Prostate gland (tissue), 2 donors: ENCODE results near the gene CACNA1A.
"Not testable (repeated sequence)": the region's sequence is repeated elsewhere in the genome, so short reads cannot be mapped to it uniquely, and the experiment has no call there.

Source experiments
- POLR2A ChIP-seq: fragments of 450-650 bp; IDR thresholded peaks from one replicate; pipeline ENCODE4 v1.6.1; 2016; ENCODE audit warnings: antibody characterized with exemption, mild to moderate bottlenecking
- POLR2AphosphoS5 ChIP-seq: sonication (generic); formaldehyde crosslinking; IDR thresholded peaks from one replicate; pipeline ENCODE4 v1.6.1; 2017; ENCODE audit warnings: antibody characterized with exemption
- TF ChIP-seq, protein P1 (sequence below), 4 experiments: fragments of 200-600 bp in 2 of 4; fragments of 450-650 bp in 2 of 4; sonication (generic) in 2 of 4; IDR thresholded peaks; 1 replicate in 3 of 4; 2 replicates in 1 of 4; pipeline ENCODE4 v1.5.1; 2016 to 2019; ENCODE audit warnings: antibody characterized with exemption in 4 of 4, mild to moderate bottlenecking in 2 of 4, moderate library complexity in 2 of 4

DNA sequence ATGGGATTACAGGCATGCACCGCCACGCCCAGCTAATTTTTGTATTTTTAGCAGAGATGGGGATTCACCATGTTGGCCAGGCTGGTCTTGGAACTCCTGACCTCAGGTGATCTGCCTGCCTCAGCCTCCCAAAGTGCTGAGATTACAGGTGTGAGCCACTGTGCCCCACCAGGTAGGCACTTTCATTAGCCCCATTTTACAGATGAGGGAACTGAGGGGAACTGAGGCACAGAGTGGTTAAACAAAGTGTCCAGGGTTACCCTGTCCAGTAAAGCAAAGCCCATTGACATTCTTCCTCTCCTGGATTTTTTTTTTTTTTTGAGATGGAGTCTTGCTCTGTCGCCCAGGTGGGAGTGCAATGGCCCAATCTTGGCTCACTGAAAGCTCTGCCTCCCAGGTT lies 340.1 kb downstream of the CACNA1A start:
- TF ChIP-seq, protein P1, sequence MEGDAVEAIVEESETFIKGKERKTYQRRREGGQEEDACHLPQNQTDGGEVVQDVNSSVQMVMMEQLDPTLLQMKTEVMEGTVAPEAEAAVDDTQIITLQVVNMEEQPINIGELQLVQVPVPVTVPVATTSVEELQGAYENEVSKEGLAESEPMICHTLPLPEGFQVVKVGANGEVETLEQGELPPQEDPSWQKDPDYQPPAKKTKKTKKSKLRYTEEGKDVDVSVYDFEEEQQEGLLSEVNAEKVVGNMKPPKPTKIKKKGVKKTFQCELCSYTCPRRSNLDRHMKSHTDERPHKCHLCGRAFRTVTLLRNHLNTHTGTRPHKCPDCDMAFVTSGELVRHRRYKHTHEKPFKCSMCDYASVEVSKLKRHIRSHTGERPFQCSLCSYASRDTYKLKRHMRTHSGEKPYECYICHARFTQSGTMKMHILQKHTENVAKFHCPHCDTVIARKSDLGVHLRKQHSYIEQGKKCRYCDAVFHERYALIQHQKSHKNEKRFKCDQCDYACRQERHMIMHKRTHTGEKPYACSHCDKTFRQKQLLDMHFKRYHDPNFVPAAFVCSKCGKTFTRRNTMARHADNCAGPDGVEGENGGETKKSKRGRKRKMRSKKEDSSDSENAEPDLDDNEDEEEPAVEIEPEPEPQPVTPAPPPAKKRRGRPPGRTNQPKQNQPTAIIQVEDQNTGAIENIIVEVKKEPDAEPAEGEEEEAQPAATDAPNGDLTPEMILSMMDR (IDR thresholded peaks at IDR 0.05), result not testable (repeated sequence)
- TF ChIP-seq POLR2A, POLR2AphosphoS5: not testable (repeated sequence)
